HepG2 (cell line): Measurements from ENCODE around the gene C11orf68. TPM values are rescaled to one million over a fixed set of nuclear protein-coding genes. Genes with fewer than 3 reads are reported as not detected.

Experiments
- CCDC6 ChIP-seq: sonication (generic); formaldehyde crosslinking; IDR thresholded peaks from 2 replicates; pipeline ENCODE4 v1.8.1; 2022; ENCODE audit warnings: mild to moderate bottlenecking, missing genetic modification reagents, moderate library complexity
- DRAP1 ChIP-seq: IDR thresholded peaks from 2 replicates; pipeline ENCODE4 v1.6.1; 2016; ENCODE audit warnings: missing genetic modification reagents, missing compliant biosample characterization
- IKZF4 ChIP-seq: sonication (generic); formaldehyde crosslinking; IDR thresholded peaks from 2 replicates; pipeline ENCODE4 v1.5.1; 2020; ENCODE audit warnings: borderline replicate concordance, mild to moderate bottlenecking, low read depth, missing genetic modification reagents; ENCODE audit errors: not compliant biosample characterization
- JUNB ChIP-seq: sonication (generic); formaldehyde crosslinking; IDR thresholded peaks from 2 replicates; pipeline ENCODE4 v1.8.0; 2022; ENCODE audit warnings: missing genetic modification reagents, mild to moderate bottlenecking, borderline replicate concordance
- KDM5B ChIP-seq: sonication (generic); formaldehyde crosslinking; IDR thresholded peaks from 2 replicates; pipeline ENCODE4 v1.4.0; 2020; ENCODE audit warnings: missing genetic modification reagents, mild to moderate bottlenecking, borderline replicate concordance
- NONO ChIP-seq, 2 experiments: fragments of 450-650 bp in 1 of 2; sonication (generic) in 1 of 2; formaldehyde crosslinking in 1 of 2; IDR thresholded peaks in 1 of 2; conservative IDR thresholded peaks in 1 of 2; 2 replicates each; pipeline versions ENCODE4 v1.6.1 to v1.8.0; 2017 to 2022; ENCODE audit warnings: mild to moderate bottlenecking in 1 of 2, missing genetic modification reagents in 1 of 2, moderate library complexity in 1 of 2
- POGK ChIP-seq: sonication (generic); formaldehyde crosslinking; conservative IDR thresholded peaks from 2 replicates; pipeline ENCODE4 v1.8.0; 2022; ENCODE audit warnings: mild to moderate bottlenecking, moderate library complexity, missing genetic modification reagents
- ZIK1 ChIP-seq: sonication (generic); formaldehyde crosslinking; IDR thresholded peaks from 2 replicates; pipeline ENCODE4 v1.5.0; 2020; ENCODE audit warnings: mild to moderate bottlenecking, low read depth, missing genetic modification reagents, borderline replicate concordance
- ZNF160 ChIP-seq: sonication (generic); formaldehyde crosslinking; IDR thresholded peaks from 2 replicates; pipeline ENCODE4 v1.8.0; 2022; ENCODE audit warnings: mild to moderate bottlenecking, inconsistent platforms, missing genetic modification reagents
- ZNF20 ChIP-seq: sonication (generic); formaldehyde crosslinking; IDR thresholded peaks from 2 replicates; pipeline ENCODE4 v1.4.0; 2020; ENCODE audit warnings: mild to moderate bottlenecking, moderate library complexity, missing genetic modification reagents
- ZNF724P ChIP-seq: sonication (generic); formaldehyde crosslinking; IDR thresholded peaks from 2 replicates; pipeline ENCODE4 v1.8.0; 2022; ENCODE audit warnings: missing genetic modification reagents, borderline replicate concordance
- ZNF781 ChIP-seq: sonication (generic); formaldehyde crosslinking; IDR thresholded peaks from 2 replicates; pipeline ENCODE4 v1.5.1; 2020; ENCODE audit warnings: borderline replicate concordance, mild to moderate bottlenecking, missing genetic modification reagents; ENCODE audit errors: not compliant biosample characterization
- polyA plus RNA-seq, 8 experiments: library from polyadenylated mRNA; depleted of rRNA in 3 of 8; stranded (reverse) in 7 of 8; unstranded in 1 of 8; fragments of >200 nt; fragmentation: Illumina TruSeq in 4 of 8; extraction: Trizol in 4 of 8; gene quantifications; 2 replicates each; pipeline versions ENCODE4 v1.2.1 to v1.2.3, GENCODE V29; 2011 to 2016; ENCODE audit warnings: low read depth in 4 of 8, missing spikeins in 1 of 8, mixed read lengths in 1 of 8; ENCODE audit not compliant: insufficient read depth in 1 of 8
- total RNA-seq, 5 experiments: library from RNA; depleted of rRNA; stranded (reverse); fragments of >200 nt; fragmentation: Illumina TruSeq; extraction: Trizol; gene quantifications; 2 replicates each; pipeline ENCODE4 v1.2.3, GENCODE V29; 2016; ENCODE audit warnings: low read depth in 1 of 5
- TF ChIP-seq, protein P1 (sequence below): sonication (generic); formaldehyde crosslinking; IDR thresholded peaks from 2 replicates; pipeline ENCODE4 v1.8.1; 2022; ENCODE audit warnings: mild to moderate bottlenecking, missing genetic modification reagents
- TF ChIP-seq, protein P2 (sequence below): sonication (generic); formaldehyde crosslinking; IDR thresholded peaks from 2 replicates; pipeline ENCODE4 v1.5.0; 2020; ENCODE audit warnings: missing genetic modification reagents
- TF ChIP-seq, protein P3 (sequence below): sonication (generic); formaldehyde crosslinking; IDR thresholded peaks from 2 replicates; pipeline ENCODE4 v1.5.0; 2020; ENCODE audit warnings: missing genetic modification reagents
- TF ChIP-seq, protein P4 (sequence below): sonication (generic); formaldehyde crosslinking; IDR thresholded peaks from 2 replicates; pipeline ENCODE4 v1.4.0; 2020; ENCODE audit warnings: missing genetic modification reagents

C11orf68 gene
- total and polyA plus RNA-seq, 2 of the 13 experiments (the other 11 are each of a cell fraction or from before 2014, with no cell fraction given), result 8.4 to 28.3 TPM

- TF ChIP-seq ZNF781 (no peak), DRAP1 (peak; percentile 49), CCDC6 (CRISPR knock-in tag) (peak; percentile 94; the same call in 1 of the 2 replicates), ZNF724P (no peak), ZIK1 (peak; percentile 96), POGK (CRISPR knock-in tag) (peak; percentile 90), IKZF4 (CRISPR knock-in tag) (peak; percentile 19), NONO (IDR thresholded peaks at IDR 0.05) (no peak), NONO (CRISPR knock-in tag; conservative IDR thresholded peaks at IDR 0.05) (peak; percentile 87), ZNF20 (CRISPR knock-in tag) (no peak), KDM5B (CRISPR knock-in tag) (peak; percentile 71; the same call in 1 of the 2 replicates), ZNF160 (CRISPR knock-in tag) (peak; percentile 74; the same call in 1 of the 2 replicates), JUNB (CRISPR knock-in tag) (peak; percentile 40; the same call in 1 of the 2 replicates)
- TF ChIP-seq, protein P1, sequence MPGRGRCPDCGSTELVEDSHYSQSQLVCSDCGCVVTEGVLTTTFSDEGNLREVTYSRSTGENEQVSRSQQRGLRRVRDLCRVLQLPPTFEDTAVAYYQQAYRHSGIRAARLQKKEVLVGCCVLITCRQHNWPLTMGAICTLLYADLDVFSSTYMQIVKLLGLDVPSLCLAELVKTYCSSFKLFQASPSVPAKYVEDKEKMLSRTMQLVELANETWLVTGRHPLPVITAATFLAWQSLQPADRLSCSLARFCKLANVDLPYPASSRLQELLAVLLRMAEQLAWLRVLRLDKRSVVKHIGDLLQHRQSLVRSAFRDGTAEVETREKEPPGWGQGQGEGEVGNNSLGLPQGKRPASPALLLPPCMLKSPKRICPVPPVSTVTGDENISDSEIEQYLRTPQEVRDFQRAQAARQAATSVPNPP (CRISPR knock-in tag), result peak; percentile 92
- TF ChIP-seq, protein P2, sequence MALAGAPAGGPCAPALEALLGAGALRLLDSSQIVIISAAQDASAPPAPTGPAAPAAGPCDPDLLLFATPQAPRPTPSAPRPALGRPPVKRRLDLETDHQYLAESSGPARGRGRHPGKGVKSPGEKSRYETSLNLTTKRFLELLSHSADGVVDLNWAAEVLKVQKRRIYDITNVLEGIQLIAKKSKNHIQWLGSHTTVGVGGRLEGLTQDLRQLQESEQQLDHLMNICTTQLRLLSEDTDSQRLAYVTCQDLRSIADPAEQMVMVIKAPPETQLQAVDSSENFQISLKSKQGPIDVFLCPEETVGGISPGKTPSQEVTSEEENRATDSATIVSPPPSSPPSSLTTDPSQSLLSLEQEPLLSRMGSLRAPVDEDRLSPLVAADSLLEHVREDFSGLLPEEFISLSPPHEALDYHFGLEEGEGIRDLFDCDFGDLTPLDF (CRISPR knock-in tag), result 0 out of 2 replicates have a peak, but pooled peaks have one; percentile 48
- TF ChIP-seq, protein P3, sequence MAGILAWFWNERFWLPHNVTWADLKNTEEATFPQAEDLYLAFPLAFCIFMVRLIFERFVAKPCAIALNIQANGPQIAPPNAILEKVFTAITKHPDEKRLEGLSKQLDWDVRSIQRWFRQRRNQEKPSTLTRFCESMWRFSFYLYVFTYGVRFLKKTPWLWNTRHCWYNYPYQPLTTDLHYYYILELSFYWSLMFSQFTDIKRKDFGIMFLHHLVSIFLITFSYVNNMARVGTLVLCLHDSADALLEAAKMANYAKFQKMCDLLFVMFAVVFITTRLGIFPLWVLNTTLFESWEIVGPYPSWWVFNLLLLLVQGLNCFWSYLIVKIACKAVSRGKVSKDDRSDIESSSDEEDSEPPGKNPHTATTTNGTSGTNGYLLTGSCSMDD, result peak; percentile 89; the same call in 1 of the 2 replicates
- TF ChIP-seq, protein P4, sequence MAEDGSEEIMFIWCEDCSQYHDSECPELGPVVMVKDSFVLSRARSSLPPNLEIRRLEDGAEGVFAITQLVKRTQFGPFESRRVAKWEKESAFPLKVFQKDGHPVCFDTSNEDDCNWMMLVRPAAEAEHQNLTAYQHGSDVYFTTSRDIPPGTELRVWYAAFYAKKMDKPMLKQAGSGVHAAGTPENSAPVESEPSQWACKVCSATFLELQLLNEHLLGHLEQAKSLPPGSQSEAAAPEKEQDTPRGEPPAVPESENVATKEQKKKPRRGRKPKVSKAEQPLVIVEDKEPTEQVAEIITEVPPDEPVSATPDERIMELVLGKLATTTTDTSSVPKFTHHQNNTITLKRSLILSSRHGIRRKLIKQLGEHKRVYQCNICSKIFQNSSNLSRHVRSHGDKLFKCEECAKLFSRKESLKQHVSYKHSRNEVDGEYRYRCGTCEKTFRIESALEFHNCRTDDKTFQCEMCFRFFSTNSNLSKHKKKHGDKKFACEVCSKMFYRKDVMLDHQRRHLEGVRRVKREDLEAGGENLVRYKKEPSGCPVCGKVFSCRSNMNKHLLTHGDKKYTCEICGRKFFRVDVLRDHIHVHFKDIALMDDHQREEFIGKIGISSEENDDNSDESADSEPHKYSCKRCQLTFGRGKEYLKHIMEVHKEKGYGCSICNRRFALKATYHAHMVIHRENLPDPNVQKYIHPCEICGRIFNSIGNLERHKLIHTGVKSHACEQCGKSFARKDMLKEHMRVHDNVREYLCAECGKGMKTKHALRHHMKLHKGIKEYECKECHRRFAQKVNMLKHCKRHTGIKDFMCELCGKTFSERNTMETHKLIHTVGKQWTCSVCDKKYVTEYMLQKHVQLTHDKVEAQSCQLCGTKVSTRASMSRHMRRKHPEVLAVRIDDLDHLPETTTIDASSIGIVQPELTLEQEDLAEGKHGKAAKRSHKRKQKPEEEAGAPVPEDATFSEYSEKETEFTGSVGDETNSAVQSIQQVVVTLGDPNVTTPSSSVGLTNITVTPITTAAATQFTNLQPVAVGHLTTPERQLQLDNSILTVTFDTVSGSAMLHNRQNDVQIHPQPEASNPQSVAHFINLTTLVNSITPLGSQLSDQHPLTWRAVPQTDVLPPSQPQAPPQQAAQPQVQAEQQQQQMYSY (CRISPR knock-in tag), result peak; percentile 44; the same call in 1 of the 2 replicates
Observed at GRCh38 chr11:65890324-65891218, 28.3 kb downstream of the C11orf68 start, which contains the start of gene CCDC85B (continued).
